Stimulated activated CD4-positive, alpha-beta T cell treated with anti-CD3 and anti-CD28 coated beads, Interleukin-4, amount 100 ng/mL, for 48 hours (primary cell): Measurements from ENCODE around the gene RXRA.

Experiments
- DNase-seq, 2 donors: peaks; one replicate each; pipeline ENCODE4 v3.0.0-alpha.2; 2020; ENCODE audit warnings: low read depth in 2 of 2

Gene RXRA

DNA sequence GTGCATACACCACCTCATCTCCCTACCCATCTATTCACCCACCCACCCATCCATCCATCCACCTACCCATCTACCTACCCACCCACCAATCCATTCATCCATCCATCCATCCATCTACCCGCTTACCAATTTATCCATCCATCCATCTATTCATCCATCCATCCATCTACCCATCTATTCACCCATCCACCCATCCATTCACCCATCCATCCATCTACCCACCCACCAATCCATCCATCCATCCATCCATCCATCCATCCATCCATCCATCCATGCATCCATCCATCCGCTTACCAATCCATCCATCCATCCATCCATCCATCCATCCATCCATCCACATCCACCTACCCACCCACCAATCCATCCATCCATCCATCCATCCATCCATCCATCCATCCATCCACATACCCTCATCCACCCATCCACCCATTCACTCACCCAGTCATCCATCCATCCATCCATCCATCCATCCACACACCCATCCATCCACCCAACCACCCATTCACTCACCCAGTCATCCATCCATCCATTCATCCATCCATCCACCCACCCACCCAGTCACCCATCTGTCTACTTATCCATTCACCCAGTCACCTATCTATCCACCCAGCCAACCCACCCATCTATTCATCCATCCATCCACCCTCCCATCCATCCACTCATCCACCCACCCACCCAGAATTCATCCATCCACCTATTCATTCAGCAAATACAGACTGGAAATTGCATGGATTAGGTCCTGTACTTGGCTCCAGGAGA, 125.6 kb downstream of the RXRA start:
- no peak for DNase-seq

DNA sequence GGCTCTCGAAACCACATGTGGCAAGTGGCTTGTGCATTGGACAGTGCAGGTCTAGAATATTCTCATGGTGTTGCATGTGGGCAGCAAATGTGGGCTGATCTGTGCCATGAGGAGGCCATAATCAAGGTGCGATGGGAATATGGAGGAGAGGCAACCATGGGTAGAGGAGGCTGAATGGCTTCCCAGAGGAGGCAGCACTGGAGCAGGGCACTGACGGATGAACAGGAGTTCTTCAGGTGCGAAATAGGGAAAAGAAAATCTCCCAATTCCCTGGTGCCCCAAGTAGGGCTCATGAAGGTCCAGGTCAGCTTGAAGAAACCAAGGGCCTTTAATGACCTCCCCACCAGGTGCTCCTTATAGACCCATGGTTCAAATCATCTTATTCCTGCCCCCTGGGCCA, 126.5 kb downstream of the RXRA start:
- no peak for DNase-seq

DNA sequence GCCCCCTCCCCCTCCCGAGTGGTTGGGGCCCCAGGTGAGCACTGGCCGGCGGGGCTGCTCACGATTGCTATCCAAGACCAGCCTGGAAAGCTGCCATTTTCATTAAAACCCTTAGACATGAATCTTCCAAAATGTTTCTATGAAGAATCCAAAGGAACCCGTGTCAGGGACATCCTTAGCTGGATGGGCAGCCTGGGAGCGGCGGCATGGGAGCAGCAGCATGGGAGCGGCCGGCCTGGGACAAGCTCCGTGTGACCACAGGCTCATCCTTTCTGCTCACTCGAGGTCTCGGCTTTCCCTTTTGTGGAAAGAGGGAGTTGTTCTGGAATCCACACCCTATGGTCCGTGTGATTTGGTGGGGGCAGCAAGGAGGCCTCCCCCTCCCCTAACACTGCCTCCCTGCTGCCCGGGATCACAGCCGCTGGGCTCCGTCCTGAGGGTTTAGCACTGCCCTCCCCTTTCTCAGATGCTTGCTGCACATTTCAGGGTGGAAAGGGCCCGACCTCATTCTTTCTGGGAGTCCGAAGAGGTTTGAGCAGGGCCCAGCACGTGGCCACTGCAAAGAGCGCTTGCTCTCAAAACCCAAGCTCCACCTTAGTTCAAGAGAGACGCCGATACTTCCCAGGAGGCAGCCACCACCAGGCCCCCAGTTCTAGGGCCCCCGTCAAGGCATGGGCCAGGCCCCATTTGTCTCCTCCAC, 127.7 kb downstream of the RXRA start:
- no peak for DNase-seq

DNA sequence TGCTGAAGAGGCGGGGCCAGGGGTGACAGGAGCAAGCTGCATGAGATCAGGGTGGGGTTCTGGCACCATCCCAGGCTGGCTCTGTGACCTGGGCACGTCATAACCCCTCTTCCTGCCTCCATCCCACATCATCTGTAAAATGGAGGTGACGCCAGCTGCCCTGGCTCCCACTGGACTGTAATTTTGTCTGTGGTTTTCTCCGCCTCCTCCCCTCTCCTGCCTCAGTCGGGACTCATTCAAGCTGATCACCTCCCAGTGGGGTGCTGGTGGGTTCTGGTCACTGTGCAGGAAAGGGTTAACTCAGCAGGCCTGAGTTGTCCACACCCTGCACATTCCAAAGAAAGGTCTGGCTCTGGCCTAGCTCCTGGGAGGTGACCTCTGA, 128.2 kb downstream of the RXRA start:
- DNase-seq = no peak

DNA sequence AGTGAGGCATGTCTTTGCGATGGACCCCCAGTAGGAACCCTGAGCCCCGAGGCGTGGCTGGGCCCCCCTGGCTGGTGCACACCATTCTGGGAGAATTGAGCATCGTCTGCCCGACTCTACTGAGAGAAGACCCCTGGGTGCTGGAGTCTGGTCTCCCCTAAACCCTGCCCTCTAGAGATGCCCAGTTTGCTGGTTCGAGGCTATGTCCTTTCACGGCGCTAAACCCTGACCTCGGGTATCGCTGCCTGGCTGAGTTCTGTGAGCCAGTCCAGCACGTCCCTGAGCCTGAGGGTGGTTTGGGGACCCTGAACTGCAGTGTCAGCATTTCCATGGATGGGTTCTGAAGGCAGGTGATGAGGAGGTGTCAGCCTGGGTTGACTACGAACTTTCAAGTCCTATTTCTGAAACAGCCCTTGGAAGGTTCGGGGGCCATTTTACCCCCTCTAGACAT, 128.8 kb downstream of the RXRA start:
- no peak for DNase-seq

DNA sequence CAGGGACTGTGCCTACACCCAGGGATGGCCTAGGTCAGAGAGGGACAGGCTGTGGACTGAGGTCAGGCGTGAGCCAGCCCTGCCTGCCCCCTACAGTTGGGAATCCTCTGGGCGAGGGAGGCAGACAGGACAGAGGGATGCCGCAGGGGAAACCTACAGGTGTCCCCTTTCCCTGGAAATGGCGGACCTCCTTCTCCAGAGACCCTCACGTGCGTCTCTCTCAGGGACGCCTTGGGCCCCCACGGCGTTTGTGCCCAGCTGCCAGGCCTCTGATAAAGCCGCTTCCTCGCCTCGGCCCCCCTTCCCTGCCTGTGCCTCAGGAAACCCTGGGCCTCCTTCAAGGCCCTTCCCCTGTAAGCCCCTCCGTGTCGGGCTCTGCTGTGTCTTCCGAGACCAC, 129.3 kb downstream of the RXRA start:
- no peak for DNase-seq

DNA sequence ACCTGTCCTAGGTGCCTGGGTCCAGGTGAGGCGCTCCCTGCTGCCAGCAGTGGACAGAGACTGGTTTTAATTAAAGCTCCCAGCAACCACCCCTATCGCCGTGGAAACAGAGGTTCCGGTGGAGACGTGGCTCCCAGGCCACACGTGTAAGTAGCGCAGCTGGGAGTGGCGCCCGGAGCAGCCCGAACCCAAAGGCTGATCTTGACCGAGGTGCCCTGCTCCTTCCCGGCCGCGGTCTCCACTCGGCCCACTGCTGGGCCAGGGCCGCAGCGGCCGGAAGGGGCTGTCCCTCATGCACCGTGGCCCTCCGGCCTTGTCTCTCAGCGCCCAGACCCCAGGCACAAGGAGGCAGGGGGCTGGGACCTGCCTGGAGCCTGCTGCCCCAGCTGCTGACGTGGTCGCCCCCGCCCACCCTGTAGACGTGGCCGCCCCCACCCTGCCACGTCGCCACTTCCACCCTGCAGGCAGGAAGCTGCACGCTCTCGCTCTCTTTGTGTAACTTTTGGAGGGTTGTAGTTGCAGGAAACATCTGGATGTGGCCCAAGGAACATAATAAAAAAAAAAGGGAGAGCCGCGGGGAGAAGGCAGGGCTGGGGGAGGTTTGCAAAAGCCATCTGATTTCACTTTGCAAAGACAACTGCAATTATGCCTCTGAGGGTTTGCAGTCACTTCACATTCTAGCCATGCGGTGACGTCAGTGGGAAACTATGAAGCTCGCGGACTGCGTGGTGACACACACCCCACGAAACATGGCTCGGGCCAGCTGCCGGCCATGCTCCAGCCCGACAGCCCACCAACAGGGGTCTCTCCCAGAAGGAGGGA, 129.9 kb downstream of the RXRA start:
- DNase-seq = peak; percentile 51 to 56

DNA sequence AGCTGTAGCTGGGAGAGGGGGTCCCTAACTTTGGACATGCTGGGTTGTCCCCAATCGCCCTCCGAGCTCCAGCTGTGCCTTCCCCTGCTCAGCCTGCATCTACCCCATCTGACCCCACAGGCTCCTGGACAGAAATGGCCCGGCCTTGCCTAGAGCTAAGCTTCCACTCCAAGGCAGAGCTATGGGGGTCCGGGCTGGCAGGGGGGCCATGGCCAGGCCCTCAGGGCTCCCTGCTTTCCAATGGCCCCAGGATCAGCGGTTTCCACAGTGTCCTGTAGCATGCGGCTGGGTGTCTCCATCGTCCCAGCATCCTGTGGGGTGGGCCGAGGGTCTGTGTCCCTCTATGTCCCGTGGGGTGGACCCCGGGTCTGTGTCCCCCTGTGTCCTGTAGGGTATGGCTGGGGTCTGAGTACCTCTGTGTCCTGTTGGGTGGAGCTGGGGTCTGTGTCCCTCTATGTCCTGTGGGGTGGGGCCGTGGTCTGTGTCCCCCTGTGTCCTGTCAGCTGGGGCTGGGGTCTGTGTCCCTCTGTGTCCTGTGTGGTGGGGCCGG, 130.6 kb downstream of the RXRA start:
- DNase-seq = no peak

DNA sequence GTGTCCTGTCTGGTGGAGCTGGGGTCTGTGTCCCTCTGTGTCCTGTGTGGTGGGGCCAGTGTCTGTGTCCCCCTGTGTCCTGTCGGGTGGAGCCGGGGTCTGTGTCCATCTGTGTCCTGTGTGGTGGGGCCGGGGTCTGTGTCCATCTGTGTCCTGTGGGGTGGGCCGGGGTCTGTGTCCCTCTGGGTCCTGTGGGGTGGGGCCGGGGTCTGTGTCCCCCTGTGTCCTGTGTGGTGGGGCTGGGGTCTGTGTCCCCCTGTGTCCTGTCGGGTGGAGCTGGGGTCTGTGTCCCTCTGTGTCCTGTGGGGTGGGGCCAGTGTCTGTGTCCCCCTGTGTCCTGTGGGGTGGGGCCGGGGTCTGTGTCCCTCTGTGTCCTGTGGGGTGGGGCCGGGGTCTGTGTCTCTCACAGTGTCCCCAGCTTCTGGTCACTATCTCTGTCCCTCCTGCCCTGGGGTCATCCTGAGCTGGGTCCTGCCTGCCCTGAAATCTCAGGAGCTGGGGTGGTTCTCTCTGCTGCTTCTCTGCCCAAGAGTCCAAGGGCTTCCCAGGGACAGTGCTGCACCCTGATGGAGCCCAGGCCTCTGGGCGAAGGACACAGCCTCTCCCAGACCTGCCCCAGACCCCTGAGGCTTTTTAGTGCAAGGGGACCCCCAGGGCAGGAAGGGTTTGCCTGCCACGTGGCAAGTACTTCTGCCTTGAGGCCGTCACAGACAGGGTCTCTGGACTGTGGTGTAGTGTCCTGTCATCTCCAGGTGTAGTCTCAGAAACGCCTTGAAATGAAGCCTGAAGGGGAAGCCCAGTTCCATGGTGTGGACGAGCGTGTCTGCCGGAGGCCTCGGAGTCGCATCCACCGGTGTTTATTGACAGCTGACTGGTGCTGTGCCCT, 131.3 kb downstream of the RXRA start:
- no peak for DNase-seq

DNA sequence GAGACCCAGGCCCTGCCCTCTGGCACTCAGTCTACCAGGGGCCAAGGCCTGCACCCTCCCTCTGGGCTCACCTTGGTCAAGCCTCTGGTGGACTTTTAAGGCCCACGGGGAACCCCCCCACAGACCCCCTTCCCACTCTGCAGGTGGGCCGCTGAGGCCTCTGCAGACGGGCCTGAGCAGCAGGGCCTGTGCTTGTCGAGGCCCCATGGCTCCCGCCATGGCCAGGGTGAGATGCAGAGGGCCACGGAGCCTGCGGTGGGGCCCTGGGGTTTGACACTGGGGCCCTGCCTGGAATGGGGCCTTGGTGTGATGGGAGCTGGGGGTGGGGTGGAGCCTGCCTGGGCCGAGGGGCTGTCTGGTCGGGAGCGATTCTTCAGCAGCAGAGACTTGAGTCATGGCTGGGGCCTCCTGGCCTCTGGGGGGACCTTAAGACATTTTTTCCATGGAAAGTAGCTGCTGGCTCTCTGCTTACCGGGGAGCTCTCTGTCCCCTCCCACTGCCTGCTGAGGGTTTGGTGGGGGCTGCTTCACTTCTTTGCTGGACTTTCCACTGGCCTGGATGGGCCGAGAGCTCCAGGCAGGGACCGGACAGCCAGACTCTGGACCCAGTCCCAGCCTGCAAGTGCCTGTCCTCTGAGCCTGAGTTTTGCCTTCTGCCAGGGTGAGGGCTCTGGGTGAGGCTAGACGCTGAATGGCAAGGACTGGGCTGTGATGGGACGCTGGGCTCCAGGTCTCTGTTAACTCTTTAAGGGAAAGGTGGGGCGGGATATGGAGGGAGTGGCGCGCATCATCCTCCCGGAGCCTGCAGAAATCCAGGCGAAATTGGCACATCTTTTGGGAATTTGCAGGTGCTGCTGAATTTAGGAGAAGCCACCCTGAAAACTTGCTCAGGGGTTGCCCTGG, 132.2 kb downstream of the RXRA start:
- no peak for DNase-seq

DNA sequence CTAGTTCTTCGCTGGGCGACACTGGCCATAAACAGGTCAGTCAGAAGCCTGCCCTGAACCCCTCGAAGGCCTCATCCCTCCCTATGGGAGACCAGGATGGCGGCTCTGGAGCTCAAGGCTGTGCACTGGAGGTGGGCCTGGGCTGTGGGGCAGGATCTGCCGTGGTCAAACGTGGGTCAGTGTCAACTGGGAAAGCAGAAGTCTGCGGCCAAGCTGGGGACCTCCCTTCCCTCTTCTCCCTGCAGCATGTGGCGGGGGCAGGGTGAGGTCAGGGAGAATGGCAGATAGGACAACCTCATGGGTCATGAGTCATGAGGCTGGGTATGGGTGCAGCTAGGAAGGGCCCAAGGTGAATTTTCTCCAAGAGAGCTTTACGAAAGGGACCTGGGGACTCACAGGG, 132.9 kb downstream of the RXRA start:
- no peak for DNase-seq

DNA sequence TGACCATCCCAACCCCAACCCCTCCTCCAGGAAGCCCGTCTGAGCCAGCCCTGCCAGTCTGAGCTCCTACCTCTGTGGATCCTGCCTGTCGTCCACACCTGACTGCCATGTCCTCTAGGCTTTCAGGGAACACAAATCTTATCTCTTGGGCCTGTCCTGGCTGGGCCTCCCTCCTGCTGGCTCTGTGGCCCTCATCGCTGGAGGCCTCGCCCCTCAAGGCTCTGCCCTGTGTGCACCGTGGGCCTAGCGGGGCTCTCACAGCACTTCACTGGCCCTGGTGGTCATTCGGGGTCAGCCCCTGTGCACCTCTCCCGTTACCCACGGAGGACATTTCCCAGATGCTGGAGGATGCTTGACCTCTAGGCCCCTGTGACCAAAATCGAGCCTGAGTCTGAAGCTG, 133.3 kb downstream of the RXRA start:
- no peak for DNase-seq

DNA sequence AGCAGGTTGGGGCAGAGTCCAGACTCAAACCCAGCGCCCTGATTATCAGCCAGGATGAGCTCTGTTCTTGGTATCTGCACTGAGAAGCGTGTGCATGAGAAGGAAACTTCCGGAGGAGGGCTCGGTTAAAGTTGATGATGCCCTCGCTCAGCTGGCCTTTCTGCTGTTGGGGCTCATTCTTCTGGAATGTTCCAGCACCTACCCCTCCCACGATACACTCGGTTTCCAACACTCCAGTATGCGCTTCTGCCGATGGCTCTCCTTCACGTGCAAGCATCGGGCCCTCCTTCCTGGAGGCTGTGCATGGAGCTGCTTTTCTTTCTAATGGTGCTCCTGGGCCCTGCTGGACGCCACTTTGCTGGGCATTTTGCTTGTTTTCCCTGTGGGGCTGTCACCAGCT, 134.0 kb downstream of the RXRA start:
- no peak for DNase-seq

DNA sequence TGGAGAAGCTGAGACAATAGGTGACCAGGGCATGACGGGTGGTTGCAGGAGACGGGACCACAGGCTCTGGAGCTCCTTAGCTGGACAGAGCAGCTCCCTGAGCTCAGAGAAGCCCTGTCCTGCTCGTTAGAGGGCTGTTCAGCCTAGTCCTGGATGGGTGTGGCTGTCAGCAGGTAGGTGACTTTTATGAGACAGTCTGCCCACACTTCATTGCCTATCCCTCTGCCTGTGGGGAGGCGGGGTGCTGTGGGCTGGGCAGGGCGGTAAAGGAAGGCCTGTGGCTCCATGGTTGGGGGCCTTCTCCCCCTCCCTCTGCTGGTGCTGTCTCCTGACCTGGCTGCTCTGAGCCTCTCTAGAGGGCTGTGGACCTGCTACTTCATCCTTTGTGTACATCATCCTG, 134.6 kb downstream of the RXRA start:
- no peak for DNase-seq

DNA sequence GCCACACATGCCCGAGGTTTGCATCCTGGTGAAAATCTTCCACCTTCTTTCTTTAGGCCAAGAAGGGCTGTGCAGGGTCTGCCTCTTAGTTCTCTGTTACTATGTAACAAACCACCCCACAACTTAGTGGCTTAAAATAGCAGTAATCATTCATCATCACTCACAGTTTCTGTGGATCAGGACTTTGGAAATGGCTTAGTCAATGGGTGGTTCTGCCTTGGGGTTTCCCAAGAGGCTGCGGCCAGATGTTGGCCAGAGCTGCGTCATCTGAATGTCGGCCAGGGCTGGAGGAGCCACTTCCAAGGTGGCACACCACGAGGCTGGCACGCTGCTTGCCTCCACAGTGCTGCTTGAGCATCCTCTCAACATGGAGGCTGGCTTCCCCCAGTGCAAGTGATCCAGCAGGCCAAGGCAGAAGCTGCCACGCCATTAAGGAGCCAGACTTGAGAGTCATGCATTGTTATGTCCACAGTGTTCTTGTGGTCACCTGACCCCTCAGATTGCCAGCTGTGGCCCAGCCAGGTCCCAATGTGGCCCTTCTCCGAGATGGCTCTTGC, 135.2 kb downstream of the RXRA start:
- no peak for DNase-seq

DNA sequence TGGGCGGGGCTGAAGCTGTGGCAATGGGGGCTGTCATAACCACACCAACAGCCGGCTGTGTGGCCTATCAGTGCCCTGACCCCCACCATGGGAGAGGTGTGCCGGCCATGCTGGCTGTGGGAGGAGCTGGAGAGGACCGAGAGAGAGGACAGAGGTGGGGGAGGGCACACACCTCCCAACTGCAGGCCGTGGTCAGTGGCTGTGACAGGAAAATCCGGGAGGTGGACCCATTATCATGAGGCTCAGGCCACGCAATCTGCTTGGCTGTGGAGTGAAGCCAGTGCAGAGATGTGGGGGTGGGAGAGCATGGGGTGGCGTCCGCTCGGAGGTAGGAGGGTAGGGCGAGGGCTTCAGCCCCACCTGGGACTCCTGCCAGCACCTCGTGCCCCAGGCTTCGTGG, 136.1 kb downstream of the RXRA start:
- DNase-seq = no peak

DNA sequence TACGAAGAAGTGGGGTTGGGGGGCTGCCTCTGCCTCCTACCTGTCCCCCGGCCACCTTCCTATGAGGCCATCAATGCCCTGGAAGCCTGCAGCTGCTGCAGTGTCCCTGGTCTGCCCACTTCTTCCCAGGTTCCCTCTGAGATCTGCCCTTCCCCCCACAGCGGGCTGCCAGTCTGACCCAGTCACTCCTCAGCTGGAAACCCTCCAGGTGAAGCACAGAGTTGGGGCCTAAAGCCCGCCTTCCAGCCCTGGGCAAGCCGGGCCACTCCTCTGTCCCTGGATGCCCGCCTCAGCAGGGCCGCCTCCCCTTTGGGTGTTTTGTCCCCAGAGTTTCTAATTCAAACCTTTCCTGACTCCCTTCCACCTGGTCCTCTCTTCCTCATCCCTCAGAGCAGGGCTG, 137.0 kb downstream of the RXRA start:
- DNase-seq = no peak

DNA sequence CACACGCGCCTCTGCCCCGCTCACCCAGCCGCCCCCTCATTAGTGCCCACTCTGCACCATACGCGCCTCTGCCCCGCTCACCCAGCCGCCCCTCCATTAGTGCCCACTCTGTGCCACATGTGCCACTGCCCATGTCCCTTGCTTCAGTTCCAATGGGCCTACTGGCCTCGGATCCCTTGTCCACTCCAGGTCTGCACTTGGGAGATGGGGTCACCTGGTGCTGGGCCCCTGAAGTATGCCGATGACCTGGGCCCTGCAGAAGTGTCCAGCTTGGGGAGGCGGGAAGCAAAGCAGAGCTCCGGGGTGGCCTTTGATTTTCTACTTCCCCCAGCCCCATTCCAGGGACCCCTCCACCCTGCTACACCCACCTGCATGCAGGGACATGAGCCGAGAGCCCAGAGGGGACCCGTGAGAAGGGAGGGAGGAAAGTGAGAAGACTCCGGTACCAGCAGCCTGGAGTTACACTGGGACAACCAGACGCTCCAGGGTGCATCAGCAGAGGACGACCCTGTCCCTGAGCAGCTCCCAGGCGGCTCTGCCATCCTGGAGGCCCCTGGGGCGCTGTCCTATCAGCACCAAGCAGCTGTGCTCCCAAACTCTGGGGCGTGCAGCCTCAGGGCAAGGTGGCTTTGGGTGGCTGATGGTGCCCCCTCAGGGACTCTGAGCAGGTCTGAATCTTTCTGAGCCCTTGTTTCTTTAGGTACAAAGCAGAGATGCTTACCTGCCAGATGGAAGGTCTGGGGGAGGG, 140.8 kb downstream of the RXRA start:
- DNase-seq = no peak

DNA sequence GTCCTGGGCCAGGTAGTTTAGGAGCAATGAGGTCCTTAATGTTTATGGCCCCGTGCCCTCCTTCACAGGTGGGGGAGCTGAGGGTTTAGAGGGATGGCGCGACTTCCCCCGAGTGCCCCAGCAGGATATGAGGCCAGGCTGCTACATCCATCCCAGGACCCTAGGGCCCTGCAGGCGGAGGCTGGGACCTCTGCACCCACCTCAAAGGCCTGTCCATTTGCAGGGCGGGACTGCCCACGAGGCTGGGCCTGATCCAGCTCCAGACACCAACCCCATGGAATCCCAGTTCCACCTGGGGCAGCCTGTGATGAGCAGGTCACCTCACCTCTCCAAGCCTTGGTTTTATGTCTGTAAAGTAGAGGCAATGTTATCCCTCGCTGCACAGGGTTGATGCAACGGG, 142.1 kb downstream of the RXRA start:
- no peak for DNase-seq
